HepG2 (cell line): Measurements from ENCODE around the gene ZNF700. TPM values are rescaled to one million over a fixed set of nuclear protein-coding genes. Genes with fewer than 3 reads are reported as not detected.

ENCODE experiments used
- ARNT ChIP-seq: fragments of 450-650 bp; IDR thresholded peaks from 2 replicates; pipeline ENCODE4 v1.6.1; 2017
- ATRX ChIP-seq: sonication (generic); formaldehyde crosslinking; IDR thresholded peaks from 2 replicates; pipeline ENCODE4 v1.4.0; 2020; ENCODE audit warnings: missing genetic modification reagents, borderline replicate concordance
- ETV5 ChIP-seq: IDR thresholded peaks from 2 replicates; pipeline ENCODE4 v1.6.1; 2018; ENCODE audit warnings: missing biosample characterization, missing genetic modification reagents, inconsistent platforms, borderline replicate concordance
- GABPB1 ChIP-seq: IDR thresholded peaks from 2 replicates; pipeline ENCODE4 v1.6.1; 2016; ENCODE audit warnings: mild to moderate bottlenecking, missing genetic modification reagents, moderate library complexity, missing compliant biosample characterization
- KDM2A ChIP-seq: sonication (generic); formaldehyde crosslinking; IDR thresholded peaks from 2 replicates; pipeline ENCODE4 v1.4.0; 2020; ENCODE audit warnings: low read depth, missing genetic modification reagents, borderline replicate concordance
- NFYB ChIP-seq: sonication (generic); formaldehyde crosslinking; IDR thresholded peaks from 2 replicates; pipeline ENCODE4 v1.4.0; 2020; ENCODE audit warnings: missing genetic modification reagents
- NFYC ChIP-seq: IDR thresholded peaks from 2 replicates; pipeline ENCODE4 v1.6.1; 2016; ENCODE audit warnings: missing genetic modification reagents, missing compliant biosample characterization
- PHF21A ChIP-seq: sonication (generic); formaldehyde crosslinking; IDR thresholded peaks from 2 replicates; pipeline ENCODE4 v1.5.0; 2020; ENCODE audit warnings: mild to moderate bottlenecking, missing genetic modification reagents
- THAP11 ChIP-seq: IDR thresholded peaks from 2 replicates; pipeline ENCODE4 v1.6.1; 2016; ENCODE audit warnings: missing biosample characterization, missing genetic modification reagents
- THYN1 ChIP-seq: sonication (generic); formaldehyde crosslinking; IDR thresholded peaks from 2 replicates; pipeline ENCODE4 v1.8.1; 2023; ENCODE audit warnings: low read depth, mild to moderate bottlenecking, moderate library complexity, missing genetic modification reagents, borderline replicate concordance
- ZFP1 ChIP-seq: IDR thresholded peaks from 2 replicates; pipeline ENCODE4 v1.6.1; 2016
- ZNF446 ChIP-seq: sonication (generic); formaldehyde crosslinking; IDR thresholded peaks from 2 replicates; pipeline ENCODE4 v1.5.0; 2020; ENCODE audit warnings: mild to moderate bottlenecking, missing genetic modification reagents
- ZNF816 ChIP-seq: sonication (generic); formaldehyde crosslinking; IDR thresholded peaks from 2 replicates; pipeline ENCODE4 v1.8.0; 2022; ENCODE audit warnings: missing genetic modification reagents, mild to moderate bottlenecking, borderline replicate concordance
- polyA plus RNA-seq, 8 experiments: library from polyadenylated mRNA; depleted of rRNA in 3 of 8; stranded (reverse) in 7 of 8; unstranded in 1 of 8; fragments of >200 nt; fragmentation: Illumina TruSeq in 4 of 8; extraction: Trizol in 4 of 8; gene quantifications; 2 replicates each; pipeline versions ENCODE4 v1.2.1 to v1.2.3, GENCODE V29; 2011 to 2016; ENCODE audit warnings: low read depth in 4 of 8, missing spikeins in 1 of 8, mixed read lengths in 1 of 8; ENCODE audit not compliant: insufficient read depth in 1 of 8
- total RNA-seq, 5 experiments: library from RNA; depleted of rRNA; stranded (reverse); fragments of >200 nt; fragmentation: Illumina TruSeq; extraction: Trizol; gene quantifications; 2 replicates each; pipeline ENCODE4 v1.2.3, GENCODE V29; 2016; ENCODE audit warnings: low read depth in 1 of 5
- TF ChIP-seq, protein P1 (sequence below): sonication (generic); formaldehyde crosslinking; IDR thresholded peaks from 2 replicates; pipeline ENCODE4 v1.5.0; 2020; ENCODE audit warnings: mild to moderate bottlenecking, missing genetic modification reagents
- TF ChIP-seq, protein P2 (sequence below): IDR thresholded peaks from 2 replicates; pipeline ENCODE4 v1.6.1; 2016; ENCODE audit warnings: low read depth, control low read depth
- TF ChIP-seq, protein P3 (sequence below): sonication (generic); formaldehyde crosslinking; IDR thresholded peaks from 2 replicates; pipeline ENCODE4 v1.8.1; 2023; ENCODE audit warnings: mild to moderate bottlenecking, missing genetic modification reagents, borderline replicate concordance
- TF ChIP-seq, protein P4 (sequence below): sonication (generic); formaldehyde crosslinking; IDR thresholded peaks from 2 replicates; pipeline ENCODE4 v1.5.1; 2020; ENCODE audit warnings: mild to moderate bottlenecking, missing genetic modification reagents, moderate library complexity
- TF ChIP-seq, protein P5 (sequence below): sonication (generic); formaldehyde crosslinking; IDR thresholded peaks from 2 replicates; pipeline ENCODE4 v1.5.1; 2020; ENCODE audit warnings: mild to moderate bottlenecking, missing genetic modification reagents, moderate library complexity
- TF ChIP-seq, protein P6 (sequence below): IDR thresholded peaks from 2 replicates; pipeline ENCODE4 v1.6.1; 2016; ENCODE audit warnings: control low read depth

Gene ZNF700
- total and polyA plus RNA-seq, 2 of the 13 experiments (the other 11 are each of a cell fraction or from before 2014, with no cell fraction given), result 6.0 to 12.8 TPM

DNA sequence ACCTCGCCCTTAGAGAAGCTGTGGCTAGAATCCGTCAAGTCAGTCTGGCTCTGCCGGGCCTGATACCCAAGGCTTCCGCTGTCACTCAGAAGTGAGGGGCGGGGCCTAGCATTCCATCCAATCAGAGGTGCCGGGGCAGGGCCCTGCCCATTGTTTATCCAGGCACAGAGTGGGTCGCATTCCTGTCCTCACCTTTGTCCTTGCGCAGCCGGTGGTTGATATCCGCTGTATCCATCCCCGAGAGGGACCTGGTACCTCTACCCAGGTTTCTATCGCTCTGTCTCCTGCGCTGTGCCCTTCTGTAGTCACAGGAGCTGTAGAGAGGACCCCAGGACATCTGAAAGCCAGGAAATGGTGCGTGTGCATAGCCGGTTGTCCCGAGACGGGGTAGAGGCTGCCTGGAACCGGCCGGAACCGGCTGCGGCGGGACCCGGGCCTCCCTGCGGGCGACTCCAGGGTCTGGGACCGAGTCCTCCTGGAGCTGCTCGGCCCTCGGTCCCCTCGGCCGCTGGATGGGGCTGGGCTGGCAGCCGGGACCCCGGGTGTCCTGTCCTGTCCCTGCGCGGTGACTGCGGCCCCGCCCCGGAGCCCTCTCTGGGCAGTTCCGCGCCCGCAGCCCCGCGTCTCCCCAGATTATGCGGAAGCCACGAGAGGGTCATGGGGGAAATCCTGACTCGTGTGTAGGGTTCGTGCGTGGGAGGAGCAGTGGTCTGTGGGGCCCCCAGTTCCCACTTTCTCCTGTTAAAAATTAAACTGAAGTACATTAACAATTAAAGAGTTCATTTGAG is 40.1 kb downstream of the ZNF700 start, which contains the start of gene ZNF763 (continued):
- TF ChIP-seq ZNF446 (CRISPR knock-in tag) (no peak), ETV5 (CRISPR knock-in tag) (no peak; the same call in 1 of the 2 replicates), ARNT (no peak), GABPB1 (CRISPR knock-in tag) (no peak; the same call in 1 of the 2 replicates), ATRX (CRISPR knock-in tag) (no peak), ZFP1 (CRISPR knock-in tag) (no peak), THYN1 (CRISPR knock-in tag) (no peak), THAP11 (CRISPR knock-in tag) (no peak), PHF21A (CRISPR knock-in tag) (no peak; the same call in 1 of the 2 replicates), NFYC (CRISPR knock-in tag) (peak; percentile 67), ZNF816 (CRISPR knock-in tag) (no peak), NFYB (peak; percentile 77), KDM2A (CRISPR knock-in tag) (no peak)
- TF ChIP-seq, protein P1, sequence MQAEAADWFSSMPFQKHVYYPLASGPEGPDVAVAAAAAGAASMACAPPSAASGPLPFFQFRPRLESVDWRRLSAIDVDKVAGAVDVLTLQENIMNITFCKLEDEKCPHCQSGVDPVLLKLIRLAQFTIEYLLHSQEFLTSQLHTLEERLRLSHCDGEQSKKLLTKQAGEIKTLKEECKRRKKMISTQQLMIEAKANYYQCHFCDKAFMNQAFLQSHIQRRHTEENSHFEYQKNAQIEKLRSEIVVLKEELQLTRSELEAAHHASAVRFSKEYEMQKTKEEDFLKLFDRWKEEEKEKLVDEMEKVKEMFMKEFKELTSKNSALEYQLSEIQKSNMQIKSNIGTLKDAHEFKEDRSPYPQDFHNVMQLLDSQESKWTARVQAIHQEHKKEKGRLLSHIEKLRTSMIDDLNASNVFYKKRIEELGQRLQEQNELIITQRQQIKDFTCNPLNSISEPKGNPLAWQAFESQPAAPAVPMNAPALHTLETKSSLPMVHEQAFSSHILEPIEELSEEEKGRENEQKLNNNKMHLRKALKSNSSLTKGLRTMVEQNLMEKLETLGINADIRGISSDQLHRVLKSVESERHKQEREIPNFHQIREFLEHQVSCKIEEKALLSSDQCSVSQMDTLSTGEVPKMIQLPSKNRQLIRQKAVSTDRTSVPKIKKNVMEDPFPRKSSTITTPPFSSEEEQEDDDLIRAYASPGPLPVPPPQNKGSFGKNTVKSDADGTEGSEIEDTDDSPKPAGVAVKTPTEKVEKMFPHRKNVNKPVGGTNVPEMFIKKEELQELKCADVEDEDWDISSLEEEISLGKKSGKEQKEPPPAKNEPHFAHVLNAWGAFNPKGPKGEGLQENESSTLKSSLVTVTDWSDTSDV (CRISPR knock-in tag), result no peak
- TF ChIP-seq, protein P2, sequence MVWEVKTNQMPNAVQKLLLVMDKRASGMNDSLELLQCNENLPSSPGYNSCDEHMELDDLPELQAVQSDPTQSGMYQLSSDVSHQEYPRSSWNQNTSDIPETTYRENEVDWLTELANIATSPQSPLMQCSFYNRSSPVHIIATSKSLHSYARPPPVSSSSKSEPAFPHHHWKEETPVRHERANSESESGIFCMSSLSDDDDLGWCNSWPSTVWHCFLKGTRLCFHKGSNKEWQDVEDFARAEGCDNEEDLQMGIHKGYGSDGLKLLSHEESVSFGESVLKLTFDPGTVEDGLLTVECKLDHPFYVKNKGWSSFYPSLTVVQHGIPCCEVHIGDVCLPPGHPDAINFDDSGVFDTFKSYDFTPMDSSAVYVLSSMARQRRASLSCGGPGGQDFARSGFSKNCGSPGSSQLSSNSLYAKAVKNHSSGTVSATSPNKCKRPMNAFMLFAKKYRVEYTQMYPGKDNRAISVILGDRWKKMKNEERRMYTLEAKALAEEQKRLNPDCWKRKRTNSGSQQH, result no peak
- TF ChIP-seq, protein P3, sequence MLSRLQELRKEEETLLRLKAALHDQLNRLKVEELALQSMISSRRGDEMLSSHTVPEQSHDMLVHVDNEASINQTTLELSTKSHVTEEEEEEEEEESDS (CRISPR knock-in tag), result no peak
- TF ChIP-seq, protein P4, sequence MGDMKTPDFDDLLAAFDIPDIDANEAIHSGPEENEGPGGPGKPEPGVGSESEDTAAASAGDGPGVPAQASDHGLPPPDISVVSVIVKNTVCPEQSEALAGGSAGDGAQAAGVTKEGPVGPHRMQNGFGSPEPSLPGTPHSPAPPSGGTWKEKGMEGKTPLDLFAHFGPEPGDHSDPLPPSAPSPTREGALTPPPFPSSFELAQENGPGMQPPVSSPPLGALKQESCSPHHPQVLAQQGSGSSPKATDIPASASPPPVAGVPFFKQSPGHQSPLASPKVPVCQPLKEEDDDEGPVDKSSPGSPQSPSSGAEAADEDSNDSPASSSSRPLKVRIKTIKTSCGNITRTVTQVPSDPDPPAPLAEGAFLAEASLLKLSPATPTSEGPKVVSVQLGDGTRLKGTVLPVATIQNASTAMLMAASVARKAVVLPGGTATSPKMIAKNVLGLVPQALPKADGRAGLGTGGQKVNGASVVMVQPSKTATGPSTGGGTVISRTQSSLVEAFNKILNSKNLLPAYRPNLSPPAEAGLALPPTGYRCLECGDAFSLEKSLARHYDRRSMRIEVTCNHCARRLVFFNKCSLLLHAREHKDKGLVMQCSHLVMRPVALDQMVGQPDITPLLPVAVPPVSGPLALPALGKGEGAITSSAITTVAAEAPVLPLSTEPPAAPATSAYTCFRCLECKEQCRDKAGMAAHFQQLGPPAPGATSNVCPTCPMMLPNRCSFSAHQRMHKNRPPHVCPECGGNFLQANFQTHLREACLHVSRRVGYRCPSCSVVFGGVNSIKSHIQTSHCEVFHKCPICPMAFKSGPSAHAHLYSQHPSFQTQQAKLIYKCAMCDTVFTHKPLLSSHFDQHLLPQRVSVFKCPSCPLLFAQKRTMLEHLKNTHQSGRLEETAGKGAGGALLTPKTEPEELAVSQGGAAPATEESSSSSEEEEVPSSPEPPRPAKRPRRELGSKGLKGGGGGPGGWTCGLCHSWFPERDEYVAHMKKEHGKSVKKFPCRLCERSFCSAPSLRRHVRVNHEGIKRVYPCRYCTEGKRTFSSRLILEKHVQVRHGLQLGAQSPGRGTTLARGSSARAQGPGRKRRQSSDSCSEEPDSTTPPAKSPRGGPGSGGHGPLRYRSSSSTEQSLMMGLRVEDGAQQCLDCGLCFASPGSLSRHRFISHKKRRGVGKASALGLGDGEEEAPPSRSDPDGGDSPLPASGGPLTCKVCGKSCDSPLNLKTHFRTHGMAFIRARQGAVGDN (CRISPR knock-in tag), result peak; percentile 5; the same call in 1 of the 2 replicates
- TF ChIP-seq, protein P5, sequence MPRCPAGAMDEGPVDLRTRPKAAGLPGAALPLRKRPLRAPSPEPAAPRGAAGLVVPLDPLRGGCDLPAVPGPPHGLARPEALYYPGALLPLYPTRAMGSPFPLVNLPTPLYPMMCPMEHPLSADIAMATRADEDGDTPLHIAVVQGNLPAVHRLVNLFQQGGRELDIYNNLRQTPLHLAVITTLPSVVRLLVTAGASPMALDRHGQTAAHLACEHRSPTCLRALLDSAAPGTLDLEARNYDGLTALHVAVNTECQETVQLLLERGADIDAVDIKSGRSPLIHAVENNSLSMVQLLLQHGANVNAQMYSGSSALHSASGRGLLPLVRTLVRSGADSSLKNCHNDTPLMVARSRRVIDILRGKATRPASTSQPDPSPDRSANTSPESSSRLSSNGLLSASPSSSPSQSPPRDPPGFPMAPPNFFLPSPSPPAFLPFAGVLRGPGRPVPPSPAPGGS (CRISPR knock-in tag), result 0 out of 2 replicates have a peak, but pooled peaks have one; percentile 7
- TF ChIP-seq, protein P6, sequence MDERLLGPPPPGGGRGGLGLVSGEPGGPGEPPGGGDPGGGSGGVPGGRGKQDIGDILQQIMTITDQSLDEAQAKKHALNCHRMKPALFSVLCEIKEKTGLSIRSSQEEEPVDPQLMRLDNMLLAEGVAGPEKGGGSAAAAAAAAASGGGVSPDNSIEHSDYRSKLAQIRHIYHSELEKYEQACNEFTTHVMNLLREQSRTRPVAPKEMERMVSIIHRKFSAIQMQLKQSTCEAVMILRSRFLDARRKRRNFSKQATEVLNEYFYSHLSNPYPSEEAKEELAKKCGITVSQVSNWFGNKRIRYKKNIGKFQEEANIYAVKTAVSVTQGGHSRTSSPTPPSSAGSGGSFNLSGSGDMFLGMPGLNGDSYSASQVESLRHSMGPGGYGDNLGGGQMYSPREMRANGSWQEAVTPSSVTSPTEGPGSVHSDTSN (CRISPR knock-in tag), result peak; percentile 86
